ENCODE data around the gene CHI3L2. TPM values are rescaled to one million over a fixed set of nuclear protein-coding genes. Genes with fewer than 3 reads are reported as not detected.

CHI3L2 gene
- total and polyA plus RNA-seq, 9 of the 15 experiments (the other 6 are each of a cell fraction or from before 2014, with no cell fraction given), result 0.07 to 0.27 (median 0.15) TPM; not detected in 6

GRCh38 chr1:111202366-111202706, 25.2 kb upstream of the CHI3L2 start (continued):
- TF ChIP-seq ZBTB26 (CRISPR knock-in tag; IDR thresholded peaks at IDR 0.05) (0 out of 2 replicates have a peak, but pooled peaks have one; percentile 47), ETV1 (tag; conservative IDR thresholded peaks at IDR 0.05; ENCODE audit: low read depth) (no peak), COPS2 (conservative IDR thresholded peaks at IDR 0.05) (no peak), ZBTB11 (CRISPR knock-in tag; IDR thresholded peaks at IDR 0.05) (no peak), SRSF3 (IDR thresholded peaks at IDR 0.05; ENCODE audit: insufficient read depth, low read length) (no peak)
